Measurements from ENCODE around the gene UGGT2. TPM values are rescaled to one million over a fixed set of nuclear protein-coding genes. Genes with fewer than 3 reads are reported as not detected.

UGGT2 gene
- total RNA-seq, 3 donors from 2014 or later (not counting 1 experiment from before 2014, with no cell fraction given): 0.63 to 1.4 (median 1.3) TPM

DNA sequence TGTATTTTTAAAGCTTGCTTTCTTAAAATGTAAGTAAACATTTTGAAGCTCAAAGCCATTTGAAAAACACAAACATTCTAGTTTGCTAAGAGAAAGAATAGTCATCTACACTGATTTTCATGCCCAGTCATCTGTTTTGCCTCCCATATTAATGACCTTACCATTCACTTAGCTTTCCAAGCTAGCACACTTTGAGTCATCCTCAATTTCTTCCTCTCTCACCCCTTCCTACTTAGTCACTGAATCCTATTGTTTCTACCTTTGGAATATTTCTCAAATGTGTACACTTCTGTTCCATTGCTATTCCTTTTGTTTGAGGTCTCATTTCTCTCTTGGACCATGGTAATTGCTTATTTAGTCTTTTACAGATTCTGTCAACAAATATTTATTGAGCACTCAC is 29.4 kb upstream of the UGGT2 start:
- no peak overlapping the region for H3K27ac Mint-ChIP-seq
- H3K4me3 Mint-ChIP-seq: no peak overlapping the region
- Histone ChIP-seq H3K9me3 (ENCODE audit: control insufficient read depth, insufficient read depth, low read length) (no peaks in the 10 kb centered on the region), H3K27me3 (ENCODE audit: control insufficient read depth, insufficient read depth, low read length) (peaks cover 3% of the 10 kb centered on the region), H3K27ac (ENCODE audit: low read length) (no peak overlapping the region), H3K36me3 (ENCODE audit: control insufficient read depth, insufficient read depth, low read length) (no peaks in the 10 kb centered on the region), H3K4me3 (ENCODE audit: low read length) (no peak overlapping the region), H3K4me1 (ENCODE audit: control insufficient read depth, insufficient read depth, low read length) (no peaks in the 10 kb centered on the region)
- no peak for DNase-seq
- H3K27me3 Mint-ChIP-seq (ENCODE audit: low read depth in 2 of 2): peaks cover 0 to 6% of the 10 kb centered on the region in 2 donors
- ATAC-seq: no peak
- no peaks in the 10 kb centered on the region for H3K36me3 Mint-ChIP-seq
- TF ChIP-seq, protein P1, sequence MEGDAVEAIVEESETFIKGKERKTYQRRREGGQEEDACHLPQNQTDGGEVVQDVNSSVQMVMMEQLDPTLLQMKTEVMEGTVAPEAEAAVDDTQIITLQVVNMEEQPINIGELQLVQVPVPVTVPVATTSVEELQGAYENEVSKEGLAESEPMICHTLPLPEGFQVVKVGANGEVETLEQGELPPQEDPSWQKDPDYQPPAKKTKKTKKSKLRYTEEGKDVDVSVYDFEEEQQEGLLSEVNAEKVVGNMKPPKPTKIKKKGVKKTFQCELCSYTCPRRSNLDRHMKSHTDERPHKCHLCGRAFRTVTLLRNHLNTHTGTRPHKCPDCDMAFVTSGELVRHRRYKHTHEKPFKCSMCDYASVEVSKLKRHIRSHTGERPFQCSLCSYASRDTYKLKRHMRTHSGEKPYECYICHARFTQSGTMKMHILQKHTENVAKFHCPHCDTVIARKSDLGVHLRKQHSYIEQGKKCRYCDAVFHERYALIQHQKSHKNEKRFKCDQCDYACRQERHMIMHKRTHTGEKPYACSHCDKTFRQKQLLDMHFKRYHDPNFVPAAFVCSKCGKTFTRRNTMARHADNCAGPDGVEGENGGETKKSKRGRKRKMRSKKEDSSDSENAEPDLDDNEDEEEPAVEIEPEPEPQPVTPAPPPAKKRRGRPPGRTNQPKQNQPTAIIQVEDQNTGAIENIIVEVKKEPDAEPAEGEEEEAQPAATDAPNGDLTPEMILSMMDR (IDR thresholded peaks at IDR 0.05): no peak
- intact Hi-C loops (cut with micrococcal nuclease): no loop called here
- no peaks in the 10 kb centered on the region for H3K4me1 Mint-ChIP-seq
- H3K9me3 Mint-ChIP-seq: peaks cover 8 to 13% of the 10 kb centered on the region in 2 donors

DNA sequence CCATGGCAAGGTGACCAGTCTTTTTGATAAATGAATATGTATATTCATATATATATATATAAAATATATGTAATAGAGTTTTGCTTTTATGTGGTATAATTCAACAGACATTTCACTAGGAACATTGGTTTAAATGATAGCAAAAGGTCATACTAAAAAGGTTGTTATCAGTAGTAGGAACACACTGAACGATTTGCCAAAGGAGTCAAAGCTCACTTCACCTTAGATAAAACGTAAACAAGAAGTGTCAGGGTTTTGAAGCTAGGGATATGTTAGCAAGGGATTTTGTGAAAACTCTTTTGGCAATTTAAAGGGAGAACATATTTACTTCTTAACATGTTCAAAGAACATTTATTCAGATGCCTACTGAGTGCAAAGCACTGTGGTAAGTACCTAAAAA is 28.7 kb upstream of the UGGT2 start:
- Histone ChIP-seq H3K27ac (ENCODE audit: low read length) (no peak overlapping the region), H3K4me3 (ENCODE audit: low read length) (no peak overlapping the region), H3K4me1 (ENCODE audit: control insufficient read depth, insufficient read depth, low read length) (no peaks in the 10 kb centered on the region), H3K36me3 (ENCODE audit: control insufficient read depth, insufficient read depth, low read length) (no peaks in the 10 kb centered on the region), H3K9me3 (ENCODE audit: control insufficient read depth, insufficient read depth, low read length) (no peaks in the 10 kb centered on the region), H3K27me3 (ENCODE audit: control insufficient read depth, insufficient read depth, low read length) (no peaks in the 10 kb centered on the region)
- TF ChIP-seq, protein P1 (IDR thresholded peaks at IDR 0.05): no peak
- H3K4me1 Mint-ChIP-seq: no peaks in the 10 kb centered on the region
- peaks cover 8 to 13% of the 10 kb centered on the region in 2 donors for H3K9me3 Mint-ChIP-seq
- H3K36me3 Mint-ChIP-seq: no peaks in the 10 kb centered on the region
- no peak for DNase-seq
- H3K27me3 Mint-ChIP-seq (ENCODE audit: low read depth in 2 of 2): peaks cover 0 to 3% of the 10 kb centered on the region in 2 donors
- no peak overlapping the region for H3K27ac Mint-ChIP-seq
- 71% methylated on average over 2 of the region's 2 CpGs for WGBS (ENCODE audit: insufficient coverage)
- intact Hi-C loops (cut with micrococcal nuclease): no loop called here
- H3K4me3 Mint-ChIP-seq: no peak overlapping the region
- ATAC-seq: no peak

DNA sequence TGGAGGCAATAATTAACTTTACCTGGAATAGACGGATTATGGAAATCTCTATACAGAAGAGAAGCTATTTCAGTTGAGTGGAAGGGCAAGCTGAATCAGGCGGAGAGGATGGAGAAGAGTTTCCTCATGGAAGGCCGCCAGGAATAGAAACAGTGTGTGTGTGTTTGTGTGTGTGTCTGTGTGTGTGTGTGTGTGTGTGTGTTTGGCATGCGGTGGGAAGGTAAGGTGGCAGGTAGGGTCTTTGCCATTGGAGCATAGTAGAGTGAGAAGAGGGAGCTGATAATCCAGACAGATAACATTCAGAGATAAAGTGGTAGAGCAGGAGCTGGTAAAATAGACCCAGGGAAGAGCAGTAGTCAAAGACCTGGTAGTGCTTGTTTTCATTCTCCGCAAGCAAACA is 27.5 kb upstream of the UGGT2 start:
- H3K4me1 Mint-ChIP-seq: no peaks in the 10 kb centered on the region
- H3K27me3 Mint-ChIP-seq (ENCODE audit: low read depth in 2 of 2): peaks cover 0 to 3% of the 10 kb centered on the region in 2 donors
- intact Hi-C loops (cut with micrococcal nuclease): no loop called here
- DNase-seq: no peak
- no peaks in the 10 kb centered on the region for H3K36me3 Mint-ChIP-seq
- WGBS (ENCODE audit: insufficient coverage): 93% methylated on average over 5 of the region's 5 CpGs
- H3K27me3 ChIP-seq (ENCODE audit: control insufficient read depth, insufficient read depth, low read length): no peaks in the 10 kb centered on the region
- H3K9me3 ChIP-seq (ENCODE audit: control insufficient read depth, insufficient read depth, low read length): no peaks in the 10 kb centered on the region
- no peaks in the 10 kb centered on the region for H3K4me1 ChIP-seq (ENCODE audit: control insufficient read depth, insufficient read depth, low read length)
- no peak for ATAC-seq
- no peak overlapping the region for H3K27ac ChIP-seq (ENCODE audit: low read length)
- H3K4me3 ChIP-seq (ENCODE audit: low read length): no peak overlapping the region
- no peak overlapping the region for H3K27ac Mint-ChIP-seq
- TF ChIP-seq, protein P1 (IDR thresholded peaks at IDR 0.05): no peak
- peaks cover 12% of the 10 kb centered on the region in 2 donors for H3K9me3 Mint-ChIP-seq
- no peaks in the 10 kb centered on the region for H3K36me3 ChIP-seq (ENCODE audit: control insufficient read depth, insufficient read depth, low read length)
- H3K4me3 Mint-ChIP-seq: no peak overlapping the region

DNA sequence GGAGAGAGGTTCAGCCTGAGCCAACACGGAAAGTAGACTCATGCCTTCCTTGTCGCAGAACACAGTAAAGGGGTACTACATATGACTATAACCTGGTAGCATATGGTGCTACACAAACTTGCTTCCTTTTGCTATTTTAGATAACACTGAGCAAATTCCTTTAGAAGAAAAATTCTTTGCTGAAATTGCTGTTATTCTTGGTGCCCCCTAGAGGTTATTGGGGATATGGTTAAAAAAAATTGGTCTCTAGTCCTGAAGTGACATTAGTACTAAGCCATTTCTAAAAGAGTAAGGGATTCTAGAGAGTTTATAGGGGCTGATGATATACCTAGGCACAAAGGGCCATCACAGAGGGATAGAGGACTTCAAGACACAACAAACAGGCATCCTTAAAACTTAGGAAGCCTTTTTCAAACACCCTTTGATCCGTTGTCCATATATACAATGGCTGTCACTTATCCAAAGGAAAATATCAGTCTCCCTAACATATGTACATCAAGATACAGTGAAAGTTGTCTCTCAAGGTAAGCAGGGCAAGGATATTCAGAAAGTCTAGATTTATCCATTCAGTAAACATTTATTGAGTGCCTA is 22.8 kb upstream of the UGGT2 start:
- H3K4me1 Mint-ChIP-seq: no peaks in the 10 kb centered on the region
- no peak overlapping the region for H3K27ac Mint-ChIP-seq
- H3K9me3 ChIP-seq (ENCODE audit: control insufficient read depth, insufficient read depth, low read length): no peaks in the 10 kb centered on the region
- H3K4me3 Mint-ChIP-seq: no peak overlapping the region
- H3K9me3 Mint-ChIP-seq: peaks cover 9 to 12% of the 10 kb centered on the region in 2 donors
- no peaks in the 10 kb centered on the region for H3K27me3 Mint-ChIP-seq (ENCODE audit: low read depth in 2 of 2)
- H3K36me3 ChIP-seq (ENCODE audit: control insufficient read depth, insufficient read depth, low read length): no peaks in the 10 kb centered on the region
- intact Hi-C loops (cut with micrococcal nuclease): no loop called here
- no peaks in the 10 kb centered on the region for H3K27me3 ChIP-seq (ENCODE audit: control insufficient read depth, insufficient read depth, low read length)
- no peak overlapping the region for H3K27ac ChIP-seq (ENCODE audit: low read length)
- H3K4me1 ChIP-seq (ENCODE audit: control insufficient read depth, insufficient read depth, low read length): no peaks in the 10 kb centered on the region
- TF ChIP-seq, protein P1 (IDR thresholded peaks at IDR 0.05): no peak
- DNase-seq (no peak), ATAC-seq (no peak)
- H3K4me3 ChIP-seq (ENCODE audit: low read length): no peak overlapping the region
- 79% methylated on average over 3 of the region's 3 CpGs for WGBS (ENCODE audit: insufficient coverage)
- no peaks in the 10 kb centered on the region for H3K36me3 Mint-ChIP-seq
